NCI-H1417 (cell line): Measurements from ENCODE around the gene TMEM50B.
A peak's percentile ranks its signal among the peaks of the same experiment; 100 is the strongest.
"Not testable (repeated sequence)": the region's sequence is repeated elsewhere in the genome, so short reads cannot be mapped to it uniquely, and the experiment has no call there.

Experiments
- DNase-seq, 3 experiments: peaks; one replicate each; lab custom pipeline; 2025; lab: John Stamatoyannopoulos, UW

TMEM50B gene

GRCh38 chr21:33479679-33480480 lies at the start of gene TMEM50B:
Gene TMEM50B (minus strand): TSS chr21:33479974. CDS start chr21:33468885, 11,089 bp downstream.
- peak; percentile 97 to 98 (median 97) for DNase-seq

DNA sequence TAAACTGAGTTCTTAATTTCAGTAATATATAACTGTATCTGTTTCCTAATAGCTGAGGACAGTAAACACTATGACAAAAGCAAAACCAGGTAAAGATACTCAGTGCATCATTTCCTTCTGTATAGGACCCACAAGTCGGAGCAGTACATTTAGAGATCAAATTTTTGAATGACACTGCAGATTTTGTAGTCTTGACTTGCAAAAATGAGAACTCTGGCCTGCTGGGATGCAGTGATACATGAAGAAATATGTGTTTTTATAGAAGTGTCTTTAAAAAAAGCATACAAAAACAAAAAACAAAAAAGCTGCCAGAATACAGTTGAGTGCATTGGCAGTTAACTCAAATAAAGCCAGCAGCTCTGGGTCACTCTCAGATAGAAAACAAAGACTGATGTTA lies 43.2 kb upstream of the TMEM50B start:
- no peak for DNase-seq

- no peak for DNase-seq
Observed at GRCh38 chr21:33522297-33522952, 42.7 kb upstream of the TMEM50B start.

- DNase-seq: no peak
Observed at GRCh38 chr21:33518899-33519298, 39.1 kb upstream of the TMEM50B start.

GRCh38 chr21:33514229-33514628 lies 34.5 kb upstream of the TMEM50B start:
- no peak for DNase-seq

DNA sequence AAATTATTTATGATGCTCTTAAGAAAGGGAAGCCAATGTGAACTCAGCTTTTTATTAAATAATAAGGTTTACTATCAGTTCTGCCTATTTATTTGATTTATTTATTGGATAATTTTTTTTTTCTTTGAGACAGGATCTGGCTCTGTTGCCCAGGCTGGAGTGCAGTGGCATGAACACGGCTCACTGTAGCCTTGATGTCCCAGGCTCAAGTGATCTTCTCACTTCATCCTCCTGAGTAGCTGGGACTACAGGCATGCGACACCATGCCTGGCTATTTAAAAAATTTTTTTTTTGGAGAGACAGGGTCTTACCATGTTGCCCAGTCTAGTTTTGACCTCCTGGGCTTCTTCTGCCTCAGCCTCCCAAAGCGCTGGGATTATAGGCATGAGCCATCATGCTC lies 32.7 kb upstream of the TMEM50B start:
- no peak for DNase-seq

DNA sequence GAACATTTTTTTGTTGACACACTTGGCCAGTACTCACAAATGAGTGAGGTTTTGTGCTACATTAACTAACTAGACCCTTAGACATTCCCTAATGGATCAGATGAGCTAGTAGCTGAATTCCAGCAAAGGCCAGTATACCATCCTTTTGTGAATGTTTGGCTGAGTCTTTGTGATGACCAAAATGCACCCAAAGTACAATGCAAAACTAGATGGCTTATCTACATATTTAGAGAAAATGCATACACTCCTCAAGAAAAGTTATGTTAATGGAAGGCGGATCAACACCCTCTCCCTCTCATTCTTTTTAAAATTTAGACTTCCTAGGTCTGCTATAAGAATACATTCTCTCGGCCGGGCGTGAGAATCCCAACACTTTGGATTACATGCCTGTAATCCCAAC lies 31.9 kb upstream of the TMEM50B start:
- DNase-seq: no peak

- no peak for DNase-seq
Observed at GRCh38 chr21:33510826-33511225, 31.1 kb upstream of the TMEM50B start.

GRCh38 chr21:33507003-33507402 lies 27.2 kb upstream of the TMEM50B start:
- not testable (repeated sequence) for DNase-seq

DNA sequence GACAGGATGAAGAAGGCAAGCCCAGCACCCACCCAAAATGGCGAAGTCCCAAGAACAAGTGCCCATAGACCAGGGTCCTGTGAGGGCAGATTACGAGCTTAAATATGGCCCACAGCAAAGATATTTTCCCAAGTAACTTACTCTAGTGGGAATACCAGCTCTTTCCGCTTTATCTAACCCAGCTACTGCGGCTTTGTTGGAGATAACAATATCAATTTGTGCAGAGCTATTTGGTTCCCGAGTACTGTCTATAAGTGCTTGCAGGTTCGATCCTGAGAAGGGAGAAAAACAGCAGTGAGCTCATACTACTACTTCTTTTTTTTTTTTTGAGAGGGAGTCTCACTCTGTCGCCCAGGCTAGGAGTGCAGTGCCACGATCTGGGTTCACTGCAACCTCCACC lies 26.1 kb upstream of the TMEM50B start:
- DNase-seq: no peak

- no peak for DNase-seq
Observed at GRCh38 chr21:33496345-33496744, 16.6 kb upstream of the TMEM50B start.

DNA sequence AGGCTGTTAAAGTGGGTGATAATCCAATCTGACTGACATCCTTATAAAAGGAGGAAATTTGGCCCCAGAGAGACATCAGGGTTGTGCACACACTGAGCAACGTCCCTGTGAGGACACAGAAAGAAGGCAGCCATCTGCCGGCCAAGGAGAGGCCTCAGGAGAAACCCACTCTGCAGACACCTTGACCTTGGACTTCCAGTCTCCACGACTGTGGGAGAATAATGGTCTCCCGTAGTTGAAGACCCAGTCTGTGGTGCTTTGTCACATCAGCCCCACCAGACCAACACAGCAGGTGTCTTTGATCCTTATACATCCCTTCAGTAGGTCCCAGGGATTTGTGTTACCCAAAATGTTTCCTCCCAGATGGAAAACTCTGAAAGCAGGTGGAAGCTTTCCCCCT lies 16.0 kb upstream of the TMEM50B start:
- DNase-seq: no peak

DNA sequence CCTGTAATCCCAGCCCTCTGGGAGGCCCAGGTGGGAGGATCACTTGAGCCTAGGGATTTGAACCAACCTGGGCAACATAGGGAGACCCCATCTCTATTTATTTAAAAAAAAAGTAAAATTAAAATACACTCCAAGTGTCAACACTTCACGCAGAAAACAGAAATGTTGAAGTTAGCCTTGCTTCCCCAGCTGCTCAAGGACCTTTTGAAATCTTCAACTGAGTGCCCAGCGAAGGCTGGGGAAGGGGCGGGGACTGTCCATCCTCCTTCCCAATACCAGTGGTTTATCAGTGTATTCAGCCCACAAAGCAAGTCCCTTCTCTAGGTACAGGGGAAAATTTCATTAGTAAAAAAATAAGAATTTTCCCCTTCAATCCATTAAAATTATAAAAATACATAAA lies 14.0 kb upstream of the TMEM50B start:
- DNase-seq: no peak

DNA sequence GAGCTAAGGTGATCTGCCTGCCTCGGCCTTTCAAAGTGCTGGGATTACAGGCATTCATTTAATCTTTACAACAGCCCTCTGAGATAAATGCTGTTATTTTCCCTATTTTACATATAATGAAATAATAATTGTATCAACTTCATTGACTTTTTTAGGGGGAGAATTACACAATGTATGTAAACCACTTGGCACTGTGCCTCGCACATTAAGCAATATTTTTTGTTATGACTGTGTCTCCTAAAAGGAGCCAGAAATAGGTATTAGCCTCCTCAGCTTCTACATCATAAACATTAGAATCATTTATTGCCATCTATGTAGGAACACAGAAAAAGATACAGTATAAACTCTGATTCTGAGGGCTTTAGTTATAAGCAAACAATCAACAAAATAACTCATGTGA lies 12.8 kb upstream of the TMEM50B start:
- DNase-seq: no peak

DNA sequence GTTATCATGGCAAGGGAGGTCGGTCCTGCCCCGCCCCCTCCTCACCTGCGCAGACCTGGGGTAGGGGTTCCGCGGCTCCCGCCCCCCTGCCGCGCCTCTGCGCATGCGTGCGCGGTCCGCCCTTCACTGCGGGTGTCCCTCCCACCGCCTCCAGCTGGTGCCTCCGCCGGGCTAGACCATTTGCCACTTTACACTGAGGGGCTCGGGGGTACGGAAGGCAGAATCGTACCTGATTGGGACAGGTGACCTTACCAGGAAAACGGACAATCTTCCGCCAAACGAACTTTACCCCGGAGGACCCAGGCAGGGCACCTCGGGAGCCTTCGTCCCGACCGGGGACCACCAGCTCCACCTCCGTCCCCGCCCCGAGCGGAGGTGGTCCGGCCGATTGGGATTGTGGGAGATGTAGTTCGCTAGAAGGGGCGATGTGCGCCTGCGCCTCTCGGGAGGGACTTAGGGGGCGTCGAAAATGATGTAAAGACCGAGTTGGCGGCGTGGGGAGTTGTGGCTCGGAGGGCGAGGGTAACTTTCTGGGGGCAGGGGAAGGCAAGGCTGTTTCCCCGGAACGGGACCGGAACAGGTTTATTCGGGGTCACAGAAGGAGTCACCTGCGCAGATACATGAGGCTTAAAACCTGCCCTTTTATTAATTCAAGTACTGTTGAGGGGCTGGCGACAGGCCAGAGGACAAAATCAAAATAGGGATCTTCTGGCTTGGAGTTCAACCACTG lies 11.8 kb upstream of the TMEM50B start, which contains the start of gene DNAJC28:
TSS of gene DNAJC28 (minus strand) at position 344 of the 730 bp plus-strand sequence. CDS start 2,323 bp downstream, outside the sequence.
- DNase-seq: peak; percentile 96 to 98 (median 98)

GRCh38 chr21:33490991-33491372 lies 11.2 kb upstream of the TMEM50B start:
- DNase-seq: peak in 1 of 3 experiments; percentile 62

DNA sequence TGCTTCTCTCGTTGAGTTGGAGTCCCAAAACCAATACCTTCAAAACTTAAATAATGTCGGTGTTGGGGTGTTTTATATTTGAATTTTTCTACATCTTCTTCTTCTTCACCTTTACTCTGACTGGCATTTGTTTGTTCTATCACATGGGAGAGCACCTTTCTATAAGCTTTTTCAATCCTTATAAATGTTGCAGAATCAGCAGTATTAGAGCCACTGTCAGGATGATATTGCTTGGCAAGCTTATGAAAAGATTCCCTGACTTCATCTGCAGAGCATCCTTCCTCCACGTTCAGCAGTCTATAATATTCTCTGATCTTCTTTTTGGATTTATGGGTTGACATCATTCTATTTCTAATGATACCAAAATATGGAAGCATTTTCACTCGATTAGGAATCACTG lies 9.2 kb upstream of the TMEM50B start:
- DNase-seq: no peak

GRCh38 chr21:33487996-33488395 lies 8.2 kb upstream of the TMEM50B start:
- DNase-seq: no peak

- no peak for DNase-seq
Observed at GRCh38 chr21:33481314-33481943, 1.7 kb upstream of the TMEM50B start.

- no peak for DNase-seq
Observed at GRCh38 chr21:33480481-33481103, 818 bp upstream of the TMEM50B start.

- peak; percentile 57 to 77 (median 74) for DNase-seq
Observed at GRCh38 chr21:33478935-33479678, 667 bp downstream of the TMEM50B start.
